HL-60/S4 treated with phorbol 12-myristate 13-acetate at 8.2 ng/mL for 4 days and 3 days (cell line): Measurements from ENCODE around the gene ART5.
"Not testable (repeated sequence)": the region's sequence is repeated elsewhere in the genome, so short reads cannot be mapped to it uniquely, and the experiment has no call there.

ENCODE experiments used
- in situ Hi-C: fragments of 300-500 bp; cut with MboI; formaldehyde crosslinking; loops from 2 replicates; pipeline ENCODE4 v1.15.0; 2022; ENCODE audit warnings: low sequenced_read_pairs

The ART5 gene

GRCh38 chr11:3623121-3623520 lies 18.7 kb downstream of the ART5 start:
- in situ Hi-C loops: no loop called here

GRCh38 chr11:3622521-3622920 lies 19.3 kb downstream of the ART5 start:
- in situ Hi-C loops: no loop called here

- in situ Hi-C loops: no loop called here
Observed at GRCh38 chr11:3617990-3618389, 23.8 kb downstream of the ART5 start.

GRCh38 chr11:3616721-3617460 lies 24.9 kb downstream of the ART5 start:
- in situ Hi-C loops: no loop called here

GRCh38 chr11:3615998-3616397 lies 25.8 kb downstream of the ART5 start:
- in situ Hi-C loops: no loop called here

GRCh38 chr11:3614742-3615171 lies 27.0 kb downstream of the ART5 start:
- in situ Hi-C loops: no loop called here

- in situ Hi-C loops: no loop called here
Observed at GRCh38 chr11:3613998-3614741, 27.6 kb downstream of the ART5 start.

- in situ Hi-C loops: no loop called here
Observed at GRCh38 chr11:3611976-3612678, 29.7 kb downstream of the ART5 start.

- in situ Hi-C loops: no loop called here
Observed at GRCh38 chr11:3610846-3611245, 30.9 kb downstream of the ART5 start.

GRCh38 chr11:3609416-3610265 lies 32.2 kb downstream of the ART5 start:
- in situ Hi-C loops: no loop called here

- in situ Hi-C loops: no loop called here
Observed at GRCh38 chr11:3605771-3606203, 36.0 kb downstream of the ART5 start.

- in situ Hi-C loops: no loop called here
Observed at GRCh38 chr11:3605283-3605662, 36.5 kb downstream of the ART5 start.

- in situ Hi-C loops: no loop called here
Observed at GRCh38 chr11:3604167-3604566, 37.6 kb downstream of the ART5 start.

GRCh38 chr11:3600201-3600600 lies 41.6 kb downstream of the ART5 start:
- in situ Hi-C loops: not testable (repeated sequence)

GRCh38 chr11:3597743-3598142 lies 44.0 kb downstream of the ART5 start:
- in situ Hi-C loops: not testable (repeated sequence)

GRCh38 chr11:3591326-3591725 lies 50.5 kb downstream of the ART5 start:
- in situ Hi-C loops: not testable (repeated sequence)

- in situ Hi-C loops: not testable (repeated sequence)
Observed at GRCh38 chr11:3590193-3590592, 51.6 kb downstream of the ART5 start.

- in situ Hi-C loops: not testable (repeated sequence)
Observed at GRCh38 chr11:3588776-3589175, 53.0 kb downstream of the ART5 start.
